HEK293T (cell line): Measurements from ENCODE around the gene GAS2L2.

ENCODE experiments used
- FOXA1 ChIP-seq: fragments of 450-650 bp; IDR thresholded peaks from 2 replicates; pipeline ENCODE4 v1.6.1; 2016; ENCODE audit warnings: mild to moderate bottlenecking
- SP1 ChIP-seq: fragments of 450-650 bp; IDR thresholded peaks from 2 replicates; pipeline ENCODE4 v1.6.1; 2017

DNA sequence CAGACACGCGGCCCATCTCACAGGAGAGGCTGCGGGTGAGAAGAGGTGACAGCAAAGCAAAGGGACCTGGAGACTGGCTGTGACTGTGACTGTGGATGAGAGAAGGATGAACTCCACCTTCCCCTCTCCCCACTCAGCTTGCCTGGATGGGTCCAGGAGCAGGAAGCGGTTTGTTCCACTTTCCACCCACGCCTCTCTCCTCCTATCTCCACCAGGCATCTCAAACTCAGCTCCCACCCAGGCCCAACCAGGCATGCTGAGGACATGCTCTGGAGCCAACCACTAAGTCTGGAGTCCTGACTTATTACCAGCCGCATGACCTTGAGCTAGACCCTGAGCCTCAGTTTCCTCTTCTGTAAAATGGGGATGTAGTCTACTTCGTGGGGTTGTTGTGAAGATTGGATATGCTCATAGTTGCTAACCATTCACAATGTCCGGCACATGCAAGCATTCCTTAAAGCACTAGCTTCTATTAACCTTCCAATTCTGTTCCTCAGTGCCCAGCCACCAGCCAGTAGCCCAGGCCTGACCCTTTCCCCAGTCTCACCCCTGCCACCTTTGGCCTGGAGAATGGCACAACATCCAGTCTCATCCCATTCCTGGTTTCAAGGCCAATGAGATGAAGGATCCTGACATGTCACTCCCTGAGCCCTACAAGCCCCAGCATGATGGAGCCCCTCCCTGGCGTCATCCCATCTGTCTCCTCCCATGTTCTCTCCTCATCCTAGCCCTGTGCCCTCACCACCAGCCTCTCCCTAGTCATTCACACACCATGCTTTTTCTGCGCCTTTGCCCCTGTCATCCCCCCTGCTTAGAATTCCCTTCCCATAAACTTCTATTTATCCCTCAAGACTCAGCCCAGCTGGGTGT lies 2.3 kb downstream of the GAS2L2 start:
- no peak for TF ChIP-seq FOXA1
- TF ChIP-seq SP1 = no peak
